B cell (primary cell): ENCODE measurements around the gene CD96. TPM values are rescaled to one million over a fixed set of nuclear protein-coding genes. Genes with fewer than 3 reads are reported as not detected.

Experiments used
- ATAC-seq: fragments of 200-7000 bp; cut with Tn5 transposase; one replicate; pipeline ENCODE4 v1.10.0; 2021; ENCODE audit warnings: low read depth, mild to moderate bottlenecking, moderate number of reproducible peaks, moderate library complexity
- CTCF ChIA-PET: fragments of 350-600 bp; sonication (Branson Sonifier 250); formaldehyde crosslinking; loops from one replicate; lab custom pipeline; 2021; ENCODE audit warnings: antibody characterized with exemption, inconsistent platforms; lab: Charles Lee
- POLR2A ChIA-PET: fragments of 350-600 bp; sonication (Branson Sonifier 250); formaldehyde crosslinking; loops from one replicate; lab custom pipeline; 2021; ENCODE audit warnings: antibody characterized with exemption; lab: Charles Lee
- DNase-seq: peaks from one replicate; pipeline ENCODE4 v3.0.0; 2013
- H2AFZ ChIP-seq: 2 replicates; pipeline ENCODE4 v1.6.1; 2012; ENCODE audit warnings: mild to moderate bottlenecking, low read depth, low read length; ENCODE audit not compliant: insufficient read depth, poor library complexity, severe bottlenecking
- H3K27ac ChIP-seq, 2 donors: 1 replicate in 1 of 2; 2 replicates in 1 of 2; pipeline ENCODE4 v1.5.1; 2012 to 2013; ENCODE audit warnings: low read length in 2 of 2, mild to moderate bottlenecking in 2 of 2, moderate library complexity in 1 of 2
- H3K27me3 ChIP-seq, 4 experiments: fragments of 200-600 bp in 1 of 4; sonication (generic) in 1 of 4; replicated peaks in 1 of 4; 1 replicate in 2 of 4; 2 replicates in 2 of 4; pipeline versions ENCODE4 v1.6.1 to v1.7.0; 2013 to 2016; ENCODE audit warnings: low read length in 3 of 4, mild to moderate bottlenecking in 2 of 4, mixed read lengths in 1 of 4, moderate library complexity in 1 of 4; ENCODE audit not compliant: insufficient read depth in 4 of 4, control insufficient read depth in 3 of 4; ENCODE audit errors: control extremely low read depth in 1 of 4
- H3K36me3 ChIP-seq, 2 experiments: replicated peaks in 1 of 2; 1 replicate in 1 of 2; 2 replicates in 1 of 2; pipeline versions ENCODE4 v1.6.1 to v1.7.1; 2013; ENCODE audit warnings: low read length in 1 of 2; ENCODE audit not compliant: insufficient read depth in 2 of 2, control insufficient read depth in 1 of 2; ENCODE audit errors: control extremely low read depth in 1 of 2, extremely low read depth in 1 of 2
- H3K4me1 ChIP-seq, 2 donors: fragments of 200-600 bp in 1 of 2; sonication (generic) in 1 of 2; 1 replicate in 1 of 2; 2 replicates in 1 of 2; pipeline versions ENCODE4 v1.5.1 to v1.6.1; 2013 to 2017; ENCODE audit warnings: low read length in 2 of 2; ENCODE audit not compliant: control insufficient read depth in 2 of 2, insufficient read depth in 2 of 2
- H3K4me2 ChIP-seq: replicated peaks from 2 replicates; pipeline ENCODE3; 2012; ENCODE audit warnings: mild to moderate bottlenecking, low read depth, low read length; ENCODE audit not compliant: poor library complexity, severe bottlenecking
- H3K4me3 ChIP-seq, 5 experiments: fragments of 200-600 bp in 1 of 5; sonication (generic) in 1 of 5; 1 replicate in 3 of 5; 2 replicates in 2 of 5; pipeline versions ENCODE4 v1.5.1 to v1.7.0; 2011 to 2016; ENCODE audit warnings: low read length in 4 of 5, mild to moderate bottlenecking in 4 of 5, low read depth in 2 of 5, control low read depth in 1 of 5, moderate library complexity in 1 of 5; ENCODE audit not compliant: insufficient read depth in 1 of 5; ENCODE audit errors: control extremely low read depth in 1 of 5, extremely low read depth in 1 of 5
- H3K79me2 ChIP-seq: fragments of 200-600 bp; sonication (generic); one replicate; pipeline ENCODE4 v1.6.0; 2016; ENCODE audit warnings: low read length; ENCODE audit not compliant: control insufficient read depth, insufficient read depth
- H3K9ac ChIP-seq: fragments of 200-600 bp; sonication (generic); 2 replicates; pipeline ENCODE4 v1.6.1; 2017; ENCODE audit warnings: mild to moderate bottlenecking, low read length, moderate library complexity
- H3K9me3 ChIP-seq, 3 donors: one replicate each; pipeline versions ENCODE4 v1.6.1 to v1.7.1; 2013; ENCODE audit warnings: low read length in 2 of 3; ENCODE audit not compliant: control insufficient read depth in 2 of 3, insufficient read depth in 1 of 3; ENCODE audit errors: control extremely low read depth in 1 of 3
- H4K20me1 ChIP-seq: 2 replicates; pipeline ENCODE4 v1.6.0; 2012; ENCODE audit warnings: mild to moderate bottlenecking, low read length; ENCODE audit not compliant: insufficient read depth, control insufficient read depth, poor library complexity, severe bottlenecking
- H3K27ac Mint-ChIP-seq: one replicate; pipeline ENCODE4 v1.8.0; 2021; ENCODE audit warnings: mixed read lengths
- H3K27me3 Mint-ChIP-seq: one replicate; pipeline ENCODE4 v1.8.0; 2021; ENCODE audit warnings: mixed read lengths
- H3K4me1 Mint-ChIP-seq: one replicate; pipeline ENCODE4 v1.8.0; 2021; ENCODE audit warnings: mixed read lengths
- H3K4me3 Mint-ChIP-seq: one replicate; pipeline ENCODE4 v1.8.0; 2021; ENCODE audit warnings: mixed read lengths
- H3K9me3 Mint-ChIP-seq: one replicate; pipeline ENCODE4 v1.8.0; 2022; ENCODE audit warnings: mixed read lengths; ENCODE audit not compliant: insufficient read depth
- CTCF ChIP-seq: fragments of 200-600 bp; IDR thresholded peaks from one replicate; pipeline ENCODE4 v1.8.0; 2022; ENCODE audit warnings: antibody characterized with exemption, mild to moderate bottlenecking
- EZH2 ChIP-seq: IDR thresholded peaks from 2 replicates; pipeline ENCODE4 v1.6.1; 2012; ENCODE audit warnings: borderline replicate concordance, low read depth, mild to moderate bottlenecking, moderate library complexity, low read length; ENCODE audit not compliant: insufficient read depth, poor library complexity, severe bottlenecking
- WGBS: methylation state at CpG from one replicate; pipeline ENCODE4 v1.1.5; 2013; ENCODE audit warnings: missing lambda C conversion rate; ENCODE audit not compliant: insufficient coverage; 5-methylcytosine and 5-hydroxymethylcytosine counted together
- intact Hi-C: fragments of 100-400 bp; cut with micrococcal nuclease; formaldehyde crosslinking; loops from one replicate; pipeline ENCODE4 v1.10.0; 2022
- polyA plus RNA-seq: library from polyadenylated mRNA; depleted of rRNA; stranded (reverse); fragments of >200 nt; gene quantifications from 2 replicates; pipeline ENCODE4 v1.2.3, GENCODE V29; 2012
- total RNA-seq, 2 donors: library from RNA; stranded (reverse); fragments of 120-200 nt in 1 of 2; gene quantifications; 1 replicate in 1 of 2; 2 replicates in 1 of 2; pipeline versions ENCODE4 v1.2.3 to v1.2.4, GENCODE V29; 2013 to 2022

Gene CD96
- total and polyA plus RNA-seq, 2 donors (not counting 1 experiment from before 2014, with no cell fraction given) = 21.4 to 56.2 TPM

- H3K4me2 ChIP-seq = no peak overlapping the region
- Mint-ChIP-seq H3K4me1 (no peaks in the 10 kb centered on the region), H3K27ac (no peak overlapping the region), H3K9me3 (no peaks in the 10 kb centered on the region), H3K4me3 (no peak overlapping the region), H3K27me3 (no peaks in the 10 kb centered on the region)
- DNase-seq (no peak), ATAC-seq (no peak)
- no peaks in the 10 kb centered on the region for H3K27me3 ChIP-seq
- intact Hi-C loops = no loop called here
- POLR2A ChIA-PET = no interaction called here
- 98% methylated on average over 4 of the region's 4 CpGs for WGBS
- H3K9ac ChIP-seq = no peak overlapping the region
- H2AFZ ChIP-seq = no peak overlapping the region
- no peaks in the 10 kb centered on the region for H3K4me1 ChIP-seq
- no peaks in the 10 kb centered on the region for H3K36me3 ChIP-seq
- H3K79me2 ChIP-seq = no peaks in the 10 kb centered on the region
- H3K9me3 ChIP-seq = peaks cover 0 to 5% (median 0%) of the 10 kb centered on the region in 3 donors
- H3K27ac ChIP-seq = no peak overlapping the region
- no peak overlapping the region for H3K4me3 ChIP-seq
- no peak for TF ChIP-seq EZH2
- no peak for TF ChIP-seq CTCF
- H4K20me1 ChIP-seq = no peaks in the 10 kb centered on the region
- CTCF ChIA-PET = no interaction called here
Observed at GRCh38 chr3:111509308-111509707, 32.7 kb upstream of the CD96 start.

- ATAC-seq (no peak), DNase-seq (no peak)
- Mint-ChIP-seq H3K4me3 (no peak overlapping the region), H3K4me1 (peaks cover 3% of the 10 kb centered on the region), H3K27me3 (no peaks in the 10 kb centered on the region), H3K27ac (no peak overlapping the region), H3K9me3 (no peaks in the 10 kb centered on the region)
- Histone ChIP-seq H3K79me2 (no peaks in the 10 kb centered on the region), H3K4me1 (peaks cover 0 to 4% of the 10 kb centered on the region in 2 donors), H4K20me1 (no peaks in the 10 kb centered on the region), H3K4me3 (no peak overlapping the region), H3K36me3 (no peaks in the 10 kb centered on the region), H3K9ac (no peak overlapping the region), H3K4me2 (no peak overlapping the region), H3K27me3 (no peaks in the 10 kb centered on the region), H3K9me3 (no peaks in the 10 kb centered on the region), H2AFZ (no peak overlapping the region), H3K27ac (no peak overlapping the region)
- ChIA-PET POLR2A (no interaction called here), CTCF (interaction anchor here (1.2 kb wide), 1 partner anchor 21 kb away, joined by 4 read pairs; no protein-coding TSS in a partner anchor)
- intact Hi-C loops = no loop called here
- WGBS = 67% methylated on average over 4 of the region's 4 CpGs
- TF ChIP-seq CTCF (no peak), EZH2 (no peak)
Observed at GRCh38 chr3:111517801-111518200, 24.2 kb upstream of the CD96 start.
